GM18873 (cell line): ENCODE measurements around the gene IL22RA2.

Experiments used
- ATAC-seq: cut with Tn5 transposase; IDR thresholded peaks from one replicate; pipeline ENCODE4 v1.9.1; 2021; ENCODE audit warnings: mild to moderate bottlenecking, moderate library complexity, moderate number of reproducible peaks; ENCODE audit not compliant: unreplicated experiment, low FRiP score

Gene IL22RA2

GRCh38 chr6:137099689-137100403, 73.6 kb downstream of the IL22RA2 start:
- no peak for ATAC-seq

- ATAC-seq, result no peak
These were observed 75.9 kb downstream of the IL22RA2 start for GRCh38 chr6:137097526-137097925.

- peak; percentile 47 for ATAC-seq
These were observed 76.4 kb downstream of the IL22RA2 start for GRCh38 chr6:137097057-137097456.

- peak; percentile 86 for ATAC-seq
These were observed 77.7 kb downstream of the IL22RA2 start for GRCh38 chr6:137095651-137096238.

GRCh38 chr6:137095093-137095492, 78.4 kb downstream of the IL22RA2 start:
- ATAC-seq, result no peak

DNA sequence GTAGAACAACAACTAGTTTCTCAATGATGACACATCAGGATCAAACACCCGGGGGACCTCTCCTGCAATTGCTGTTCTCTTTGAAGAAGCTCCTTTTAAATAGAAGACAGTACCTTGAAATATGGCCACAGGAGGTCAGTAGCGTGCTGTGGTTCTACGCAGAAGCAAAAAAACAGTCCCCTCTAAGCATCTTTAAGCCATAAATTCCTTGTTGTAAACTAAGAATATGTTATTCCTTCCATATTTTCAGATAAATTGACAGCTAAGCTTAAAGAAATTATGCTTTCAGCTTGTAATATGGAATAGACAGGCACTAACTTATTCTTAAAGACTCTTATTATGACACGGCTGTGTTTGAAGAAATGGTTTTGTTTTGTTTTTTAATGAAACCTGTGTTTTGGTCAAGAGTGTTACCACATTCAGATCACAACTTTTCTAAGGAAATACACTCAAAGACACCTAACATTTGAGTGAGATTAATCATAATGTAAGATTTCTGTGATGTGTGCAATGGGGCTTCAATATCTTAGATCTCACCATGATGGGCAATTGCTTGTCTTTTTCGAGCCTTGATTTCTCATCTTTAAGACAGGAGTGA, 78.9 kb downstream of the IL22RA2 start:
- no peak for ATAC-seq
